ENCODE measurements around the gene REC114. TPM values are rescaled to one million over a fixed set of nuclear protein-coding genes. Genes with fewer than 3 reads are reported as not detected.

Gene REC114
- total RNA-seq, 1 donor from 2014 or later: not detected

GRCh38 chr15:73602992-73603391 is 160.0 kb downstream of the REC114 start:
- DNase-seq (ENCODE audit: low read depth in 2 of 2): peak in 1 of 2 donors; percentile 19

GRCh38 chr15:73604477-73604876 is 161.5 kb downstream of the REC114 start:
- no peak for DNase-seq (ENCODE audit: low read depth in 2 of 2)

GRCh38 chr15:73605759-73606436 is 162.9 kb downstream of the REC114 start:
- DNase-seq (ENCODE audit: low read depth in 2 of 2): no peak

GRCh38 chr15:73607405-73607804 is 164.4 kb downstream of the REC114 start:
- DNase-seq (ENCODE audit: low read depth in 2 of 2): no peak

GRCh38 chr15:73607843-73608242 is 164.9 kb downstream of the REC114 start:
- DNase-seq (ENCODE audit: low read depth in 2 of 2): no peak

- DNase-seq (ENCODE audit: low read depth in 2 of 2): no peak
Measured at GRCh38 chr15:73608475-73608874, 165.5 kb downstream of the REC114 start.

- DNase-seq (ENCODE audit: low read depth in 2 of 2): no peak
Measured at GRCh38 chr15:73608941-73609340, 166.0 kb downstream of the REC114 start.

Other genes with a start within 250 kb of the REC114 start
- not detected in 2 replicates for gene HCN4, start 74.2 kb upstream of the REC114 start, total RNA-seq
- gene NPTN, start 190.2 kb downstream of the REC114 start, total RNA-seq: 77.2 and 125 TPM in 2 replicates
- 33.1 and 51.2 TPM in 2 replicates for gene CD276, start 241.2 kb downstream of the REC114 start, total RNA-seq

Data from dermis microvascular lymphatic vessel endothelial cell (primary cell).